ENCODE results near the gene GALNT14.

DNA sequence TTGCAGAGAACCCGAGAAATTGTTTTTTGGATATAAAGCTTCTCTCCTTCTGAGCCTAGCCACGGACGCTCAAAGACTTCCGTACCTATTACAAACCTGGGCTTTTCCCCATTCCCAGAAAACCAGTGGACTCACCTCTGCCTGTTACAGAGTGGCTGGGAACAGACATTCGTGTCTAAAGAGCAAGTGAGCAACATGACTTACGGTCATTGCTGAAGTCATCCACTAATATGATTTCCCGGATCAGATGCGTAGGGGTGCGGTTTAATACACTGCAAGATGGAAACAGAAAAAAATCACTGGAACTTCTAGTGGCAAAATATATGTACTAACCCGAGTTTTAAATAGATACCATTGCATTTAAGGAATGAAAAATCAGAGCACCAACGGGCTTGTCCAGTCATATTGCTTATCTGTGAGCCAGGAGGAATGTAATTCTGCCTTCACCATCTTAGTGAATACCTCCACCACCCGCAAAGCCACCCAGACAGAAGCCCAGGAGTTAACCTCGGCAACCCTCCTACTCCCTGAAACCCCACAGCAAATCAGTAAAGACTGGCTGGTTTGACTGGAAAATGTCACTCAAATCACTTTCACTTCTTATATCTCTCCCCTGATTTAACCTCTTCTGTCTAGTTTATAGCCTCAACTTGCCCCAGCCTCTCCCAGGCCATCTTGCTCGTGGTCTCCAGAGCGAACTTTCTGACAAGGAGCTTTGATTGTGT is 179.9 kb downstream of the GALNT14 start:
- TF ChIP-seq CTCF (IDR thresholded peaks at IDR 0.05) (no peak), POLR2A (IDR thresholded peaks at IDR 0.05) (no peak)

Data from vagina (tissue), 2 donors.